Kidney (tissue), 14 donors: ENCODE measurements around the gene CYYR1. TPM values are rescaled to one million over a fixed set of nuclear protein-coding genes. Genes with fewer than 3 reads are reported as not detected.

Source experiments
- DNase-seq, 5 donors: peaks; one replicate each; pipeline ENCODE4 v3.0.0-alpha.2; 2013 to 2020
- FAIRE-seq: peaks from 2 replicates; lab custom pipeline; 2012; peaks lifted over from hg19 to GRCh38; lab: Jason Lieb, UNC
- H3K27ac ChIP-seq, 2 donors: one replicate each; pipeline ENCODE4 v1.7.0; 2013; ENCODE audit warnings: low read depth in 2 of 2, low read length in 2 of 2, inconsistent platforms in 1 of 2
- H3K27me3 ChIP-seq: one replicate; pipeline ENCODE4 v1.7.1; 2013; ENCODE audit warnings: low read length, inconsistent platforms; ENCODE audit not compliant: control insufficient read depth, insufficient read depth
- H3K36me3 ChIP-seq, 3 donors: one replicate each; pipeline versions ENCODE4 v1.7.0 to v1.7.1; 2013; ENCODE audit warnings: low read length in 3 of 3, control low read depth in 1 of 3, inconsistent platforms in 1 of 3; ENCODE audit not compliant: insufficient read depth in 3 of 3, control insufficient read depth in 2 of 3
- H3K4me1 ChIP-seq, 3 donors: one replicate each; pipeline versions ENCODE4 v1.7.0 to v1.7.1; 2013; ENCODE audit warnings: low read length in 3 of 3, inconsistent platforms in 1 of 3, low read depth in 1 of 3; ENCODE audit not compliant: control insufficient read depth in 2 of 3, insufficient read depth in 2 of 3
- H3K4me3 ChIP-seq, 3 donors: one replicate each; pipeline versions ENCODE4 v1.7.0 to v1.8.1; 2013; ENCODE audit warnings: low read length in 3 of 3, control low read depth in 1 of 3, inconsistent platforms in 1 of 3
- H3K9ac ChIP-seq, 3 donors: one replicate each; pipeline versions ENCODE4 v1.7.0 to v1.7.1; 2013; ENCODE audit warnings: low read length in 3 of 3, control low read depth in 1 of 3, inconsistent platforms in 1 of 3
- H3K9me3 ChIP-seq, 3 donors: one replicate each; pipeline versions ENCODE4 v1.7.0 to v1.7.1; 2013; ENCODE audit warnings: low read length in 3 of 3, control low read depth in 1 of 3, inconsistent platforms in 1 of 3; ENCODE audit not compliant: control insufficient read depth in 2 of 3, insufficient read depth in 1 of 3
- intact Hi-C: fragments of 100-400 bp; cut with DNase I; formaldehyde crosslinking; loops from one replicate; pipeline ENCODE4 v1.11.1; 2022
- polyA plus RNA-seq: library from polyadenylated mRNA; stranded (reverse); fragments of 350-450 nt; fragmentation: Illumina TruSeq; extraction: RNeasy Lipid Tissue Mini Kit (QIAGEN cat#74804); gene quantifications from one replicate; pipeline ENCODE4 v1.2.3, GENCODE V29; 2014; ENCODE audit warnings: low read depth, low replicate concordance; ENCODE audit not compliant: insufficient read depth
- total RNA-seq: library from RNA; stranded (reverse); fragmentation: NEBNext Ultra II Directional; extraction: Animal tissue kit (Norgen Biotek cat#: 25700); gene quantifications from one replicate; pipeline ENCODE4 v1.2.1, GENCODE V29; 2021
- TF ChIP-seq, protein P1 (sequence below): IDR thresholded peaks from 3 replicates; pipeline ENCODE4 v1.5.1; 2012; ENCODE audit warnings: mild to moderate bottlenecking, moderate library complexity, borderline replicate concordance; ENCODE audit not compliant: insufficient read depth; ENCODE audit errors: extremely low read depth
- donor health status: control.
- donor health status: control.
- donor health status: control.
- donor health status: control.
- donor health status: control.
- donor health status: DM: yes; HTN: yes; CAD: no.
- donor health status: Normal renal cell carcinoma (clear cell type).

The CYYR1 gene
- total and polyA plus RNA-seq, 2 donors from 2014 or later, result 17.0 to 23.4 TPM

DNA sequence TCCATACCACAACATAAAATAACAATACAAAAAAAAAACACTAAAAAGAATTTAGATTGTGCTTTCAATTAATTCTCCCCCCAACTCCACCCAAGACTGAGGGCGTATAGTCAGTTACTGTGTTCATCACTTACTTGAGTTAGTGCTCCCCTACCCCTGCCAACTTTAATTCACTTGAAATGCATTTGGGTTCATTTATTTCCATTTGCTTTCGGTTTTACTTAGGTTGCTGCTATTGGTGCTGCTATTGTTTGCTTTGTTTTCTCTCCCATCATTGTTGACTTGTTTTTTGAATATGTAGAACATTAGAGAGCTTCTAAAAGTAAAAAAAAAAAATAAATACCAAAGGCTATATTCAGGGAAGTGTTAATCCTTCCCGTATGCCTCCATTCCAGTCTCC lies 10.7 kb upstream of the CYYR1 start:
- no peaks in the 10 kb centered on the region for H3K4me1 ChIP-seq
- H3K27ac ChIP-seq, result no peak overlapping the region
- TF ChIP-seq, protein P1, sequence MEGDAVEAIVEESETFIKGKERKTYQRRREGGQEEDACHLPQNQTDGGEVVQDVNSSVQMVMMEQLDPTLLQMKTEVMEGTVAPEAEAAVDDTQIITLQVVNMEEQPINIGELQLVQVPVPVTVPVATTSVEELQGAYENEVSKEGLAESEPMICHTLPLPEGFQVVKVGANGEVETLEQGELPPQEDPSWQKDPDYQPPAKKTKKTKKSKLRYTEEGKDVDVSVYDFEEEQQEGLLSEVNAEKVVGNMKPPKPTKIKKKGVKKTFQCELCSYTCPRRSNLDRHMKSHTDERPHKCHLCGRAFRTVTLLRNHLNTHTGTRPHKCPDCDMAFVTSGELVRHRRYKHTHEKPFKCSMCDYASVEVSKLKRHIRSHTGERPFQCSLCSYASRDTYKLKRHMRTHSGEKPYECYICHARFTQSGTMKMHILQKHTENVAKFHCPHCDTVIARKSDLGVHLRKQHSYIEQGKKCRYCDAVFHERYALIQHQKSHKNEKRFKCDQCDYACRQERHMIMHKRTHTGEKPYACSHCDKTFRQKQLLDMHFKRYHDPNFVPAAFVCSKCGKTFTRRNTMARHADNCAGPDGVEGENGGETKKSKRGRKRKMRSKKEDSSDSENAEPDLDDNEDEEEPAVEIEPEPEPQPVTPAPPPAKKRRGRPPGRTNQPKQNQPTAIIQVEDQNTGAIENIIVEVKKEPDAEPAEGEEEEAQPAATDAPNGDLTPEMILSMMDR, result no peak
- H3K36me3 ChIP-seq, result no peaks in the 10 kb centered on the region
- peaks cover 0 to 12% (median 0%) of the 10 kb centered on the region in 3 donors for H3K9me3 ChIP-seq
- DNase-seq (no peak), FAIRE-seq (no peak)
- H3K27me3 ChIP-seq, result no peaks in the 10 kb centered on the region
- intact Hi-C loops, result no loop called here
- H3K4me3 ChIP-seq, result no peak overlapping the region
- no peak overlapping the region for H3K9ac ChIP-seq

DNA sequence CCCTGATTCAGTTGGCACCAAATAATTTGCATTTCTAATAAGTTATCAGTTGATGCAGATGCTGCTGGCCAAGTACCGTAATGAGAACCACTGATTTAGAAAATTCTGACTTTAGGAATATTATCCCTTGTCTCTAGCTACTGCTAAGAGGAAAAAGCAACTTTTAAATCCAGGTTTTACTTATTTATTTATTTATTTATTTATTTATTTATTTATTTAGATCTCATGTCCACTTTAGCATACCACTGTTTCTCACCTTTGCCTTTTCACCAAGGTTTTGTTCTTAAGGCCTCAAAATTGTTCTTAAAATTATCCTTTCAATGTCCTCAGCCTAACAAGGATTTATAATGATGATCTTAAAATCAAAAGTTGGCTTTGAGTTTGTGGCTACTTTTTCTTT lies 8.7 kb upstream of the CYYR1 start:
- H3K9me3 ChIP-seq, result peaks cover 0 to 12% (median 0%) of the 10 kb centered on the region in 3 donors
- TF ChIP-seq, protein P1, result no peak
- H3K9ac ChIP-seq, result no peak overlapping the region
- no peak overlapping the region for H3K27ac ChIP-seq
- H3K27me3 ChIP-seq, result no peaks in the 10 kb centered on the region
- no peaks in the 10 kb centered on the region for H3K36me3 ChIP-seq
- intact Hi-C loops, result no loop called here
- FAIRE-seq (no peak), DNase-seq (no peak)
- H3K4me1 ChIP-seq, result no peaks in the 10 kb centered on the region
- no peak overlapping the region for H3K4me3 ChIP-seq

DNA sequence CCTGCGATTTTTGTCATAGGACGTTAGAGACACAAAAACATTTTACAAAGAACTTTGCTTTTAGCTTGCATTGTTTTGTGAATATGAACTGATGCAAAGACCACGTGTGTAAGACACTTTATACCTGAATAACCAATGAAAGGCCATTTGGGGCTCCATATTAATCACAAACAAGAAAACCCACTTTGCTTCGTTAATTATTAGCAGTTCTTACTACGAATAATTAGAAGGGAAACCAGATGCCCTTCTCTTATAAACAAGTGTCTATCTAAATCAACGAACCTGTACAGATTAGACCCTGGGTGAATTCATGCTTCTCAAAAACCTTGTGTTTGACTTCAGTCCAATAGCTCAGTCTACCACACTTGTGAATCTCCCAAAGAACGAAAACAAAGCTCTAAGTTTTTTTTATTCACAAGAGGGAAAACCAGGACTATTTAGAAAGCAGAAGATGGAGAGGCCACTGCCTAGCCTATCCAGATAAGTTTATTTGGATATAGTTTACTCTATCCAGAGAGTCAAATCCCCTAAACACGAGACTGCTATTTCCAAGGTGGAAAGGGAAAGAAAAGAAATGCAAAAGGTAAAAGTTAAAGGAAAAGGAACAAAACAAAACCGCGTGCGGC lies 897 bp downstream of the CYYR1 start:
- Histone ChIP-seq H3K27ac (peak overlapping the region; percentile 47 to 80), H3K36me3 (no peaks in the 10 kb centered on the region), H3K4me1 (no peaks in the 10 kb centered on the region), H3K4me3 (peak overlapping the region; percentile 64 to 78 (median 73)), H3K27me3 (no peaks in the 10 kb centered on the region), H3K9ac (peak overlapping the region in 2 of 3 donors; percentile 47 to 53), H3K9me3 (no peaks in the 10 kb centered on the region)
- TF ChIP-seq, protein P1, result no peak
- no peak for FAIRE-seq
- peak in 2 of 5 donors; percentile 63 to 84 for DNase-seq
- intact Hi-C loops, result no loop called here

DNA sequence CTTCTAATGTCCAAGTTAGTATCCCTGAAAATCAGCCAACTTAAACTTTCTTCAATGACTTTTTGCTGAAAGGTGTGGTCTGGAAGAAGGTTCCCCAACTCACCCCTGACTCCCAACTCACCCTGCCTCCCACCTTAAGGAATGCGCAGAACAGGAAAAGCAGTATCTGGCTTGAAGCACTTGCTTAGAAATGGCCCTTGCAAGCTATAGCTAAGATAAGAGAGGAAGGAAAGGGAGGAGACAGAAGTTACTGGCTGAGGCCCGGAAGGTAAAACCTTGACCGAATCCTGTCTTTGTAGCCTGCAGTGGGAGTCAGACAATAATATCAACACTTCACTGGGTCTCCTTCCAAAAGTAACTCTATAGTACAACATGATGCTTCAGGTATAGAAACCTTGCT lies 2.9 kb downstream of the CYYR1 start:
- Histone ChIP-seq H3K27me3 (no peaks in the 10 kb centered on the region), H3K9me3 (no peaks in the 10 kb centered on the region), H3K9ac (no peak overlapping the region), H3K4me3 (peak overlapping the region in 1 of 3 donors; percentile 18), H3K36me3 (no peaks in the 10 kb centered on the region), H3K4me1 (no peaks in the 10 kb centered on the region), H3K27ac (no peak overlapping the region)
- FAIRE-seq (no peak), DNase-seq (peak in 3 of 5 donors; percentile 14 to 42 (median 25))
- TF ChIP-seq, protein P1, result no peak
- intact Hi-C loops, result no loop called here
